ENCODE results near the gene WDR43. TPM values are rescaled to one million over a fixed set of nuclear protein-coding genes. Genes with fewer than 3 reads are reported as not detected.

The WDR43 gene
- total RNA-seq, 1 experiment from 2014 or later: 86.5 TPM

GRCh38 chr2:28981620-28982376, 87.3 kb downstream of the WDR43 start:
- in situ Hi-C loops (cut with HindIII; ENCODE audit: low pct_unique_long_range_greater_than_20kb, low sequenced_read_pairs): no loop called here
- no peaks in the 10 kb centered on the region for H3K27me3 ChIP-seq (ENCODE audit: control insufficient read depth, insufficient read depth, low read length)
- ChIA-PET CTCF (interaction anchor here (0.6 kb wide), 1 partner anchor 133 kb away, joined by 18 read pairs; no protein-coding TSS in a partner anchor), POLR2A (no interaction called here)
- no peaks in the 10 kb centered on the region for H3K36me3 ChIP-seq (ENCODE audit: control insufficient read depth, insufficient read depth, low read length)
- H3K27ac ChIP-seq (ENCODE audit: low read length): no peak overlapping the region
- intact Hi-C loops (cut with micrococcal nuclease; ENCODE audit: unreplicated experiment): no loop called here
- DNase-seq (ENCODE audit: low read depth, low spot score) (no peak), ATAC-seq (peak; percentile 18)
- H3K4me3 ChIP-seq (ENCODE audit: low read depth in 2 of 2, low read length in 2 of 2): no peak overlapping the region
- no peaks in the 10 kb centered on the region for H3K9me3 ChIP-seq (ENCODE audit: control insufficient read depth, insufficient read depth, low read depth, low read length)
- H3K4me1 ChIP-seq (ENCODE audit: control insufficient read depth, insufficient read depth, low read length): peaks cover 13% of the 10 kb centered on the region
- no peak for TF ChIP-seq SIN3A (IDR thresholded peaks at IDR 0.05; ENCODE audit: borderline replicate concordance, insufficient read depth, low read depth, low read length)
- TF ChIP-seq TCF7L2 (IDR thresholded peaks at IDR 0.05; ENCODE audit: low read depth, low read length): no peak
- no peak for TF ChIP-seq CTCF (IDR thresholded peaks at IDR 0.05)
- TF ChIP-seq REST (IDR thresholded peaks at IDR 0.05; ENCODE audit: insufficient read depth in 1 of 2, low read depth in 2 of 2, low read length in 1 of 2): no peak
- TF ChIP-seq POLR2AphosphoS5 (IDR thresholded peaks at IDR 0.05; ENCODE audit: low read depth, low read length): no peak
- BruUV-seq (replicated peaks): no TSS peak

- H3K9me3 ChIP-seq (ENCODE audit: control insufficient read depth, insufficient read depth, low read depth, low read length): no peaks in the 10 kb centered on the region
- no TSS peak for BruUV-seq (replicated peaks)
These were observed 88.0 kb downstream of the WDR43 start for GRCh38 chr2:28982381-28982950.

More at GRCh38 chr2:28982381-28982950, 88.0 kb downstream of the WDR43 start:
- in situ Hi-C loops (cut with HindIII; ENCODE audit: low pct_unique_long_range_greater_than_20kb, low sequenced_read_pairs): no loop called here
- CTCF ChIA-PET: no interaction called here
- ATAC-seq (0 out of 2 replicates have a peak, but pooled peaks have one; percentile 20), DNase-seq (ENCODE audit: low read depth, low spot score) (no peak)
- H3K36me3 ChIP-seq (ENCODE audit: control insufficient read depth, insufficient read depth, low read length): no peaks in the 10 kb centered on the region
- no peaks in the 10 kb centered on the region for H3K27me3 ChIP-seq (ENCODE audit: control insufficient read depth, insufficient read depth, low read length)
- no peak overlapping the region for H3K4me3 ChIP-seq (ENCODE audit: low read depth in 2 of 2, low read length in 2 of 2)
- no peak overlapping the region for H3K27ac ChIP-seq (ENCODE audit: low read length)
- intact Hi-C loops (cut with micrococcal nuclease; ENCODE audit: unreplicated experiment): no loop called here
- POLR2A ChIA-PET: no interaction called here
- peaks cover 13% of the 10 kb centered on the region for H3K4me1 ChIP-seq (ENCODE audit: control insufficient read depth, insufficient read depth, low read length)
- no peak for TF ChIP-seq REST (IDR thresholded peaks at IDR 0.05; ENCODE audit: insufficient read depth in 1 of 2, low read depth in 2 of 2, low read length in 1 of 2)
- TF ChIP-seq TCF7L2 (IDR thresholded peaks at IDR 0.05; ENCODE audit: low read depth, low read length): no peak
